SK-N-SH (cell line): ENCODE measurements around the gene TNFSF13.

Experiments used
- MAX ChIP-seq: IDR thresholded peaks from 2 replicates; pipeline ENCODE4 v1.4.0; 2012; ENCODE audit warnings: low read depth
- RCOR1 ChIP-seq: fragments of 150-350 bp; IDR thresholded peaks from 2 replicates; pipeline ENCODE4 v1.6.1; 2017; ENCODE audit warnings: antibody characterized with exemption, low read length

DNA sequence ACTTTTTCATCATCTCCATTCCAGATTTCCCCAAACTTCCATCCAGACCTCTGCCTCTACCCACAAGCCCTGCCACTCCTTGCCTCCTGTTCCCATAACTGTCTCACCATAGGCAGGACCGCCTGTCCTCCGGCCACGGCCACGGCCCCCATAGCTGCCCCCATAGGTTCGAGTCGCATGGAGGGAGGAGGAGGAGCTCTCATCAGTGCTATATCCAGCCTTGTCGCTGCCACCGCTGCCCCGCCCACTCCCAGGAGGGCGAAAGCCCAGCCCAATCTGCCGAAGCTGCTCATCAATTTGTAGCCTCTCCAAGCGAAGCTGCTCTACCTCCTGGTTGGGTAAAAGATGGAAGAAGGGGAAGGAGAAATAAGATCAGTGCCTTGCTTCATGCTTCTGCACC, 34.7 kb downstream of the TNFSF13 start:
- TF ChIP-seq RCOR1 (no peak), MAX (no peak)
